NCI-H187 treated with DMSO at 0.1 percent for 48 hours (cell line): ENCODE measurements around the gene SEC14L5.
"Not testable (repeated sequence)": the region's sequence is repeated elsewhere in the genome, so short reads cannot be mapped to it uniquely, and the experiment has no call there.

Experiments used
- DNase-seq: peaks from one replicate; lab custom pipeline; 2025; lab: John Stamatoyannopoulos, UW

Gene SEC14L5

GRCh38 chr16:4951583-4951982, 6.5 kb upstream of the SEC14L5 start:
- DNase-seq: not testable (repeated sequence)

DNA sequence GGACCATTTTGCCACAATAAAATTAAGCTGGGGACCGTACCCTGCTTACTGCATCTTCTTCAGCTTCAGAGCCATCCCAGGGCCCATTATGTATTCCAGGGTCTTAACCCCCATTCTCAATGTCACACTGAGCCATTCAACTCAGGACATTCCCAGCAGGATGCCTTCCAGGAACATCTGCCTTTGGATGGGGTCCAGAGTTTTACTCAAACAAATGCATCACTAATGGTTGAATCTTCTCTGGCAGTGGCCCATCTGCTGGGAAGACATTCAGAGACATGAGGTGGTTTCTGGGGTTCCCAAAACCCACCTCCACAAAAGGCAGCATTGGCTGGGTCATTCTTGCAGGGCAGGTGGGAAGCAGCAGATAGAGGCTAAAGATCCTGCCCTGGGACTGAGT, 3.4 kb upstream of the SEC14L5 start:
- DNase-seq: no peak

- no peak for DNase-seq
Observed at GRCh38 chr16:4957420-4957719, 760 bp upstream of the SEC14L5 start.

DNA sequence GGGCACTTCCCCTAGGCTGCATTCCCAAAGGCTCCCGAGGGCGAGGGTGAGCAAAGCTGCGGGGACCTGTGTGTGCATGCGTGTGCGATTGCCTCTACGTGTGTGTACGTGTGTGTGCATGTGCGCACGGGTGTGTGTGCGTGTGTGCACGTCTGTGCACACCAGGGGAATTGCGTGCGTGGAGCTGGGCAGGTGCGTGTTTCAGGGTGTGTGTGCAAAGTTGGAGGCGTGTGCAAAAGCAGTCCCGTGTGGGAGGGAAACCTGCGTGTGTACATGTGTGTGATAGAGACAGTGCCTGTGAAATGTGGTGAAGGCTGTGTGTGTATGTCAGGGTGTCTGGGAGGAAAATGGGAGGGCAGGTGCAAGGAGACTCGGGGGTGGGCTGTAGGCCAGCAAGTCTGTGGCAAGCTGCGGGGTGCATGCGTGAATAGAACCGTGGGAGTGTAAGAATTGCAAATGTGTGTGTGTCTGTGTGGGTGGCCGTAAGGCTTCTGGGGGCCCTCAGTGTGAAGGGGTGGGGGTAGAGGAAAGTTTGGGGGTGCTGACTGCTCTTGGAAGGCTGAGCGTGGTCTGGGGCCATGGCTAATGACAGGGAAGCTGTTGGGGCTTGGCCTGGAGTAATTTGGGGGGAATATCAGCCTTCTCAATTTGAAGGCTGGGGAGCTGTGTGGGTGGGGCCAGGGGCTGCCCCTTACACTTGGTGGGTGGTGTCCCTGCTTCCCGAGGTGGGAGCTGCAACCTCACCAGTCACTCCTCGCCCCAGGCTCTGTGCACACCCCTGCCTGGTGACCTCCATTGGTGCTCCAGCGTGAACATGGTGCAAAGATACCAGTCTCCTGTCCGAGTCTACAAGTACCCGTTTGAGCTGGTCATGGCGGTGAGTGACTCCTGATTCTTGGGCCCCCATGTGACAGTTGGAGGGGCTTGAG, 644 bp downstream of the SEC14L5 start:
- no peak for DNase-seq

DNA sequence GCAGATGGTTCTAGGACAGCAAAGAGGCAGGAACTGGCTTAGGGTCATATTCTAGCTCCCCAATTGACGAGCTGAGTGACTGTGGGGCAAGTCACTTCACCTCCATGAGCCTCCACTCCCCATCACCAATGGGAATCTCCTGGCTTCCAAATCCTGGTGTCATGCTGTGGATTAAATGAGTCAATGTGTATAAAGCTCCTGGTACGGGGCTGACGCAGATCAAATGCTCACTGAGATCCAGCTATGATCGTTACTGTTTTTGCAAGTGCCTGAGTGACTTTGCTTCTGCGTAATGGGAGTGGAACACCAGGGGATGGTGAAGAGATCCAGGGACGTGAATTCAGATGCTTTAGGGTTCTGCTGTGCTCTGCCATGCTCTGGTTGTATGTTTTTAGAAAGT, 2.4 kb downstream of the SEC14L5 start:
- no peak for DNase-seq

DNA sequence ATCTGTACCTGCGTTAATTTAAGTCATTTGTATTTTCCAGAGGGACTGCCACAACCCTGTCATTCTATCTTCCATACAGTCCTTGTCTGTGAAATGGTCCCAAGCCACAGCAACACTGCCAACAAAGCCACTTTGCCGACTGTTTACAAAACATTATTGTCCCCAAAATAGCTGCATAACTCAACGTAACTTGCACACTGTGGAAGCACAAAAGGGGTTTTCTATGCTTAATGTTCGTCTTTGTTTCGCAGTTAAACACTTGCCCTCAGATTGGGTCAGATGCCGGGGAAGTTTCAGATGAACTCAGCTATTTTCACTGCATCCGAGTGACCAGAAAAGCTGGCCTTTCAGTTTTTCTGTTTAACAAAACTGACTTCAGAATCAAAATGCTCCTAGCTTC, 4.6 kb downstream of the SEC14L5 start:
- DNase-seq: no peak

- DNase-seq: not testable (repeated sequence)
Observed at GRCh38 chr16:4963527-4963926, 5.4 kb downstream of the SEC14L5 start.

- DNase-seq: no peak
Observed at GRCh38 chr16:4966736-4967453, 8.8 kb downstream of the SEC14L5 start.

GRCh38 chr16:4968278-4968677, 10.1 kb downstream of the SEC14L5 start:
- DNase-seq: not testable (repeated sequence)

DNA sequence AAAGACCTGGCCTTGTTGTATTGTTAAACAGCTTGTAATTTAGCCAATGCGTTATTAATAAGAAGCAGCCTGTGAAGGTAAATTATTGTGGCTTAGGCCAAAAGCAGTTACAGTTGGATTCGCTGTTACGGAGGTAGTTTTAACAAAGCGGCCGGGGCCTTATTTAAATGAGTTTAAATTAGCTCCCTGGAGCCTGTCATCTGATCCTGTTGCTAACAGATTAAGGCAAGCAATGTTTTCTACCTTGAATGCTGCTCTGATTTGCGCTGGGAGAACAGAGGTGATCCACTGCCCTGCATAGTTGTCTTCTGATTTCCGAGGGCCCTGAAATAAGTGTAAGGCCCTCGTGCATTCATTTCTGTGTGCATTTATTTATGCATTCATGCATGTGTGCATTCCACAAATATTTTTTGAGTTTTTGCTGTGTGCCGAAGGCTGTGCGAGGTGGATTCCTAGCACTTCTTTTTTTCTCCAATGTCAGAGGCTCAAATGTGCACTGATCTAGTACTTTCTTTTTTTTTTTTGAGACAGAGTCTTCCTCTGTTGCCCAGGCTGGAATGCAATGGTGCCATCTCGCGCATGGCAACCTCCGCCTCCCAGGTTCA, 10.9 kb downstream of the SEC14L5 start:
- no peak for DNase-seq

GRCh38 chr16:4970010-4970409, 11.9 kb downstream of the SEC14L5 start:
- no peak for DNase-seq

DNA sequence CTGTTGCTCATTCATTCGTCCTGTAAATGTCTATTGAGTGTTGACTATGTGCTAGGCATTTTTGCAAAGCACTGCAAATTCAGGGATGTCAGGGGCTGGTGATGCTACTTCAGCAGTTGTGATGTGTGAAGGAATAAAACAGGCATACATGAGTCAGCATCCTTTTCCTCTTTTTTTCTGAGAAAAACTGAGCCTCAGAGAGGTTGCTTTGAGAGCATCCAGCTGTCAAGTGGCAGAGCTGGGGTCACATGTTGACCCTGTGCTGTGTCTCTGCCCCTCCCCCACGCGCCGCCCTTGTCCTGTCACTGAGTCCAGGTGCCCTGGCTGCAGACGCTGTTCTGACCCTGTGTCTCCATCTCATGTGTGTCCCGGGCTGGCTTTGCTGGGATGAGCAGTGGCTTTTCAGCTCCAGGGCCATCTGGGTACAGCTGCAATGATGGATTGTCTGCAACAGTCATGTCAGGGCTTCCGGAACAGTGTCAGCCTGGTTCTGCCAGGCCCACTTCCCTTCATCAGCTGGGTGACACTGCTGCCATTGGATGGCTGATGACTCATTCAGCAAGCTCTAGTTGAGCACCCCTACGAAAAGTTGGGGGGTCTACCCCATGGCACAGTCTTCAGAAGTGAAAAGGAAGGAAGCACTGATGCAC, 14.9 kb downstream of the SEC14L5 start:
- no peak for DNase-seq

DNA sequence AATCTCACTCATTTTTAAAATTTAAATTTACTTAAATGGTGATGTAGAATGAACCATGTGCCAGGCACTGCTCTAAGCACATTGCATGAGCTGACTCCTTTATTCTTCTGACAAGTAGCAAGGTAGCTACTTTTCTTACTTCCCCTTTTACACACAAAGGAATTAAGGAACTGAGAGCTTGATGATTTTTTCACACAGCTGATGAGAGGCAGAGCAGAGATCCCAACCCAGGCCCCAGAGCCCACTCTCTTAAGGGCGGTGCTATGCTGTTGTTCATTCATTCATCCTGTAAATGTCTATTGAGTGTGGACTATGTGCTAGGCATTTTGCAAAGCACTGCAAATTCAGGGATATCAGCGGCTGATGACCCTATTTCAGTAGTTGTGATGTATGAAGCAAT, 17.9 kb downstream of the SEC14L5 start:
- no peak for DNase-seq

- no peak for DNase-seq
Observed at GRCh38 chr16:4976611-4977145, 18.5 kb downstream of the SEC14L5 start.

DNA sequence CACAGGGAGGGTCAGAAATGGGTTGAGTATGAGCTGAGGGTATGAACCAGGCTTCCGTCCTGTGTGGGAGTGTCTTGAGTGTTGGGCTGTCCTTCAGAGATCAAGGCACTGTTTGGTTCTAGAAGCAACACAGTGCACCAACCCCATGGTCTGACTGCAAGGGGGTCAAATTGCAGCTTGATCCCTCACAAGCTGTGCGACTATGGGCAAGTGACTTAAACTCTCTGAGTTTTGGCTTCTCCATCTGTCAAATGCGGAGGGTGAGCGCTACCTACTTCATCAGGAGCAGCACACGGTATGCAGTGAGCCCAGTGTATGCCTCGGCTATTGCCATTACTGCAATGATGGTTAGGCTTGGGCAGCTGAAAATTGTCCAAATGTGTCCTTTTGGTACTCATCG, 21.0 kb downstream of the SEC14L5 start:
- no peak for DNase-seq

- no peak for DNase-seq
Observed at GRCh38 chr16:4979736-4980660, 21.9 kb downstream of the SEC14L5 start.

DNA sequence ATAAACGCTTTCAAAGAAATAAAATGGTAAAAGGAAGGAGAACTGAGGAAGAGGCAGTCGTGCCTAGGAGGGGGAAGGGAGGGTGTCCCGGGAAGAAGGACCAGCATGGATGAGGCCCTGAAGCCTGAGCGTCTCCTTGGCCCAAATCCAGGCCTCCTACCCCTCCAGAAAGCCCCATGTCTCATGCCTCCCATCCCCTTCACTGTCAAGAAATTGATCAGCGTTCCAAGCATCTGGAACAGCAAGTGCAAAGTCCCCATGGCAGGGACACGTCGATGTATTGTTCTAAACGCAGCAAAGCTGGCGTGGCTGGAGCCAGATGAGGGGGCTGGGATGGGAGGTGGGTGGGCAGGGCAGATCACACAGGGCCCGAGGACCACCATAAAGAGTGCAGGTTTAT, 22.6 kb downstream of the SEC14L5 start:
- no peak for DNase-seq

DNA sequence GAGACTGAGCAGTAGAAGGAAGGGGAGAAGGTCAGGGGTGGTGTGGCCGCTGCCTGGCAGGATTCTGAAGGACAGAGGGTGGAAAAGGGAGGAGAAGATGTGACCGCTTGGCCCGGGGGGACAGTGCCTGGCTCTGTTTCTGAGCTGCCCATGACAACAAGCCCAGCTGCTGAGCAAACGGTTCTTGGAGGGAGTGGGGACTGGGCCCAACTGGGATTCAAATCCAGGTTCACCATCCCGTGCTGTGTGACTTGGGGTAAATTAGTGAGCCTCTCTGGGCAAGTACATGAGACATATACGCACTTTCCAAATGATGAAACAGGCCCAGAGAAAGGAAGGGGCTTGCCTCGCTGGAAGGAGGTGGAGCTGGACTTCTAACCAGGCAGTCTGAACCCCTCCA, 23.3 kb downstream of the SEC14L5 start:
- DNase-seq: no peak

DNA sequence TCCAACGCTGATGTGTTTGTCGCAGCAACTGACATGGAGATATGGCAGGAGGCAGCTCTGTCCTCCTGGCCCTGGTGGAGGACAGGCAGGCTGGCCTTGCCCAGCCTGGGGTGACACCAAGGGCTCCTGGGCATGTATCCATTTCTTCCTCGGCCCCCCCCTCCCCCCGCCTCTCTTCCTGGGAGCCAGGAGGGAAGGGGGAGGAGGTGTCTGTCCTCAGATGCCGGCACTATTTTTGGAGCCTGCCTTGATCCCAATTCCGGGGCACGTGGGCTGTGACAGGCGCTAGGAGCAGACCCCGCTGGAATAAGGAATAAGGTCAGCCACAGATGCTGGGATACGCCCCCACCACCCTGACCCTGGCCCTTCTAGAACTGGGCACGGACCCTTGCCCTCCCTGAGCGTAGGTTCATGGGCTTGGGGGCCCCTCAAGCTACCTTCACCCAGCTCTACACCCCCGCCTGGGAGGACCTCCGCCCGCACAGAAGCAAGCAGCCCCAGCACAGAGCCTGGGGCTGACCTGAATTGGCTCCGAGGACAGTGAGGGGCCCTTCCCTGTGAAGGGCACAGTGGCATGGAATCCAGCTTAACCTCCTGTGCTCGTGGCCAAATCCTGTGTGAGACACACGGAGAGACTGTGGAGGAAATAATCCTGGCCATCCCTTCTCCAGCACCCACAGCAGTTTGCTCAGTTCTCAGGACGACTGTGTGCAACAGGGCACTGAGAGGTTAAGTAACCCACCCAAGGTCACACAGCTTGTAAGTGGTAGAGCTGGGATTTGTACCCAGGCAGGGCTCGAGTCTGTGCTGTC, 24.1 kb downstream of the SEC14L5 start:
- no peak for DNase-seq
